Naive thymus-derived CD4-positive, alpha-beta T cell (primary cell): ENCODE results near the gene TAF11L8. TPM values are rescaled to one million over a fixed set of nuclear protein-coding genes. Genes with fewer than 3 reads are reported as not detected.

ENCODE experiments used
- polyA plus RNA-seq, 2 donors: library from polyadenylated mRNA; unstranded; fragments of 300-500 nt; fragmentation: Illumina TruSeq; gene quantifications; one replicate each; pipeline ENCODE4 v1.2.3, GENCODE V29; 2021
- total RNA-seq, 6 experiments: library from RNA in 5 of 6; stranded (reverse) in 5 of 6; gene quantifications; 1 replicate in 5 of 6; 2 replicates in 1 of 6; pipeline ENCODE4 v1.2.3 and lab custom pipeline; 2021 to 2026

Gene TAF11L8
- total and polyA plus RNA-seq, 7 experiments from 2014 or later, result not detected

Other genes with a start within 250 kb of the TAF11L8 start
- gene TAF11L2, start 92.7 kb downstream of the TAF11L8 start, total RNA-seq, result not detected
- not detected for gene TAF11L2, start 92.7 kb downstream of the TAF11L8 start, polyA plus RNA-seq
- not detected for gene TAF11L3, start 72.6 kb downstream of the TAF11L8 start, total RNA-seq
- not detected for gene TAF11L3, start 72.6 kb downstream of the TAF11L8 start, polyA plus RNA-seq
- gene TAF11L4, start 69.2 kb downstream of the TAF11L8 start, total RNA-seq, result not detected
- not detected for gene TAF11L4, start 69.2 kb downstream of the TAF11L8 start, polyA plus RNA-seq
- not detected for gene TAF11L5, start 65.7 kb downstream of the TAF11L8 start, total RNA-seq
- not detected for gene TAF11L5, start 65.7 kb downstream of the TAF11L8 start, polyA plus RNA-seq
- not detected for gene TAF11L6, start 62.3 kb downstream of the TAF11L8 start, total RNA-seq
- gene TAF11L6, start 62.3 kb downstream of the TAF11L8 start, polyA plus RNA-seq, result not detected
- gene TAF11L7, start 5.2 kb downstream of the TAF11L8 start, total RNA-seq, result not detected
- gene TAF11L7, start 5.2 kb downstream of the TAF11L8 start, polyA plus RNA-seq, result not detected
- gene TAF11L9, start 3.4 kb upstream of the TAF11L8 start, total RNA-seq, result not detected
- not detected for gene TAF11L9, start 3.4 kb upstream of the TAF11L8 start, polyA plus RNA-seq
- not detected for gene TAF11L10, start 6.9 kb upstream of the TAF11L8 start, total RNA-seq
- gene TAF11L10, start 6.9 kb upstream of the TAF11L8 start, polyA plus RNA-seq, result not detected
- gene TAF11L11, start 13.2 kb upstream of the TAF11L8 start, total RNA-seq, result not detected
- not detected for gene TAF11L11, start 13.2 kb upstream of the TAF11L8 start, polyA plus RNA-seq
- gene TAF11L12, start 19.4 kb upstream of the TAF11L8 start, total RNA-seq, result not detected
- gene TAF11L12, start 19.4 kb upstream of the TAF11L8 start, polyA plus RNA-seq, result not detected
- not detected for gene TAF11L13, start 41.1 kb upstream of the TAF11L8 start, total RNA-seq
- not detected for gene TAF11L13, start 41.1 kb upstream of the TAF11L8 start, polyA plus RNA-seq
- not detected for gene TAF11L14, start 43.5 kb upstream of the TAF11L8 start, total RNA-seq
- gene TAF11L14, start 43.5 kb upstream of the TAF11L8 start, polyA plus RNA-seq, result not detected